ENCODE measurements around the gene BNIPL.

Gene BNIPL

DNA sequence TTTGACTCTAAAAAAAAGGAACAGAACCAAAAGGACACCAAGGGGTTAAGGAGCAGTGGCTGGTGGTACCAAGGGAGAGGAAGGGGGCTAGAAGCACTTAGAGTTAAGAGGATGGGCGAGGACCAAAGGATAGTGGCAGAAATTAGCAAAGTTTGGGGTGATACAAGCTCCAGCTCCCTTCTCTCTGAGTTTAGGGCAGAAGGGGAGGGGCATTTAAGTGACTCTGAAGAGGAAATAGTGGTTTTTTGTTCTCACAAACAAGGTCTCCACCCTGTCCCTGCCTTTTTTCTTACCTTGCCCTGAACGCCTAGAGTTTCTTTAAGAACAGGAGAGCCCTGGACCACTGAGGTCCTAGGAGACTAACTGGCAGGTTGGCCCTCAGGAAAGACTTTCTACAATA lies 19.8 kb downstream of the BNIPL start:
- H3K9me3 ChIP-seq (replicated peaks; ENCODE audit: insufficient read depth, low read length), result no peaks in the 10 kb centered on the region
- peaks cover 57% of the 10 kb centered on the region for H3K79me2 ChIP-seq (ENCODE audit: low read length)
- peaks cover 19% of the 10 kb centered on the region for H3K36me3 ChIP-seq (replicated peaks; ENCODE audit: insufficient read depth, low read length)
- no peaks in the 10 kb centered on the region for H3K9me2 ChIP-seq (replicated peaks; ENCODE audit: insufficient read depth, low read length)
- no peak for TF ChIP-seq CTCF (IDR thresholded peaks at IDR 0.05; ENCODE audit: low read length)
- TF ChIP-seq EZH2phosphoT487 (IDR thresholded peaks at IDR 0.05; ENCODE audit: low read length), result no peak
- no peak for TF ChIP-seq EZH2 (optimal IDR thresholded peaks at IDR 0.05; ENCODE audit: low read depth, low read length)
- H3K27me3 ChIP-seq (replicated peaks; ENCODE audit: insufficient read depth, low read length), result no peaks in the 10 kb centered on the region
- no peaks in the 10 kb centered on the region; the same call in 1 of the 2 replicates for H4K20me1 ChIP-seq (ENCODE audit: insufficient read depth, low read length)
- peak overlapping the region; percentile 76 for H3K27ac ChIP-seq (ENCODE audit: low read length)
- peak; percentile 71 for DNase-seq
- peak overlapping the region; percentile 18; the same call in 1 of the 2 replicates for H3K9ac ChIP-seq (ENCODE audit: low read length)
- peak overlapping the region; percentile 24 for H3K4me3 ChIP-seq (ENCODE audit: low read length)
- H3K4me1 ChIP-seq (ENCODE audit: low read length), result peaks cover 38% of the 10 kb centered on the region
- peaks cover 25% of the 10 kb centered on the region for H3F3A ChIP-seq (ENCODE audit: insufficient read depth, low read length)
- H3K4me2 ChIP-seq (ENCODE audit: low read depth, low read length), result peak overlapping the region; percentile 96
- no peak overlapping the region for H2AFZ ChIP-seq (ENCODE audit: low read length)

- Histone ChIP-seq H2AFZ (ENCODE audit: low read length) (peak overlapping the region; percentile 82; the same call in 1 of the 2 replicates), H3K9me2 (replicated peaks; ENCODE audit: insufficient read depth, low read length) (no peaks in the 10 kb centered on the region), H3F3A (ENCODE audit: insufficient read depth, low read length) (peaks cover 21% of the 10 kb centered on the region), H3K36me3 (replicated peaks; ENCODE audit: insufficient read depth, low read length) (peaks cover 19% of the 10 kb centered on the region), H3K27ac (ENCODE audit: low read length) (peak overlapping the region; percentile 76), H3K79me2 (ENCODE audit: low read length) (peaks cover 57% of the 10 kb centered on the region), H4K20me1 (ENCODE audit: insufficient read depth, low read length) (no peaks in the 10 kb centered on the region), H3K9ac (ENCODE audit: low read length) (peak overlapping the region; percentile 83), H3K4me1 (ENCODE audit: low read length) (peaks cover 33% of the 10 kb centered on the region), H3K4me2 (ENCODE audit: low read depth, low read length) (peak overlapping the region; percentile 96), H3K9me3 (replicated peaks; ENCODE audit: insufficient read depth, low read length) (no peaks in the 10 kb centered on the region), H3K4me3 (ENCODE audit: low read length) (peak overlapping the region; percentile 91), H3K27me3 (replicated peaks; ENCODE audit: insufficient read depth, low read length) (no peaks in the 10 kb centered on the region)
- no peak for TF ChIP-seq EZH2 (optimal IDR thresholded peaks at IDR 0.05; ENCODE audit: low read depth, low read length)
- DNase-seq, result no peak
These were observed 22.3 kb downstream of the BNIPL start for GRCh38 chr1:151058692-151059091.

- Histone ChIP-seq H3K9me3 (replicated peaks; ENCODE audit: insufficient read depth, low read length) (no peaks in the 10 kb centered on the region), H3K4me2 (ENCODE audit: low read depth, low read length) (peak within 1 kb of the TSS; percentile 96), H3K9ac (ENCODE audit: low read length) (peak within 1 kb of the TSS; percentile 83), H3K9me2 (replicated peaks; ENCODE audit: insufficient read depth, low read length) (no peaks in the 10 kb centered on the region), H3K4me1 (ENCODE audit: low read length) (peaks cover 33% of the 10 kb centered on the region), H3K79me2 (ENCODE audit: low read length) (peaks cover 55% of the 10 kb centered on the region), H2AFZ (ENCODE audit: low read length) (peak within 1 kb of the TSS; percentile 82), H3K27ac (ENCODE audit: low read length) (peak within 1 kb of the TSS; percentile 76), H3K4me3 (ENCODE audit: low read length) (peak within 1 kb of the TSS; percentile 91), H4K20me1 (ENCODE audit: insufficient read depth, low read length) (no peaks in the 10 kb centered on the region), H3K36me3 (replicated peaks; ENCODE audit: insufficient read depth, low read length) (peaks cover 14% of the 10 kb centered on the region; the same call in 1 of the 2 replicates), H3F3A (ENCODE audit: insufficient read depth, low read length) (peaks cover 21% of the 10 kb centered on the region), H3K27me3 (replicated peaks; ENCODE audit: insufficient read depth, low read length) (no peaks in the 10 kb centered on the region)
- TF ChIP-seq EZH2 (optimal IDR thresholded peaks at IDR 0.05; ENCODE audit: low read depth, low read length), result no peak
- TF ChIP-seq CTCF (IDR thresholded peaks at IDR 0.05; ENCODE audit: low read length), result peak; percentile 95
- no peak for TF ChIP-seq EZH2phosphoT487 (IDR thresholded peaks at IDR 0.05; ENCODE audit: low read length)
- peak; percentile 92 for DNase-seq
These were observed 23.0 kb downstream of the BNIPL start, which contains the start of gene CDC42SE1 for GRCh38 chr1:151059109-151060006. Gene CDC42SE1, minus strand, starts transcription at chr1:151059622. Its CDS starts 3,892 bp downstream, at chr1:151055730.
